Hepatocyte (in vitro differentiated cells): ENCODE measurements around the gene SLCO3A1.

Experiments used
- EZH2 ChIP-seq: fragments of 200-600 bp; sonication (generic); IDR thresholded peaks from 2 replicates; pipeline ENCODE4 v1.6.1; 2016; ENCODE audit warnings: antibody characterized with exemption, mild to moderate bottlenecking, borderline replicate concordance
- TF ChIP-seq, protein P1 (sequence below): fragments of 200-600 bp; sonication (generic); IDR thresholded peaks from 2 replicates; pipeline ENCODE4 v1.5.1; 2016; ENCODE audit warnings: antibody characterized with exemption, mild to moderate bottlenecking; ENCODE audit not compliant: poor library complexity

DNA sequence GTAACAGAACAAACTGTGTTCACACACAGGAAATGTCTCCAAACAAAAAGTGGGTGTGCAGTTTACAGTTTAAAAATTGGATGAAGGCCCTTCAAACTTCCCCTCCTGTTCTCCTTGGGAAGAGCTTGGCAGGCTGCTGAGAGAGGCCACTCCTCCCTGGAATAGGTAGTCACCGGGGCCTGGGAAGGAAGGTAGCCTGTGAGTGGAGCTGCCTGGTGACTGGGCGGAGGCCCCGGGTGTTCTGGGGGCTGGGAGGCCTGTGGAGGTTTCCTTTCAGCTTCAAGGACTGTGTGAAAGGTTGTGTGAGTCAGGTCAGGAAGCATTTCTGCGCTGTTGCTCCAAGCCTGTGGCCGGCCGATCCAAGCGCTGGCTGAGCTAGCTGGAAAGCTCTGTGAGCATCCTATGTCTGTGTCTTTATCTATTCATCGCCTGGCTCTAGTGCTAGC is 14.1 kb downstream of the SLCO3A1 start:
- TF ChIP-seq, protein P1, sequence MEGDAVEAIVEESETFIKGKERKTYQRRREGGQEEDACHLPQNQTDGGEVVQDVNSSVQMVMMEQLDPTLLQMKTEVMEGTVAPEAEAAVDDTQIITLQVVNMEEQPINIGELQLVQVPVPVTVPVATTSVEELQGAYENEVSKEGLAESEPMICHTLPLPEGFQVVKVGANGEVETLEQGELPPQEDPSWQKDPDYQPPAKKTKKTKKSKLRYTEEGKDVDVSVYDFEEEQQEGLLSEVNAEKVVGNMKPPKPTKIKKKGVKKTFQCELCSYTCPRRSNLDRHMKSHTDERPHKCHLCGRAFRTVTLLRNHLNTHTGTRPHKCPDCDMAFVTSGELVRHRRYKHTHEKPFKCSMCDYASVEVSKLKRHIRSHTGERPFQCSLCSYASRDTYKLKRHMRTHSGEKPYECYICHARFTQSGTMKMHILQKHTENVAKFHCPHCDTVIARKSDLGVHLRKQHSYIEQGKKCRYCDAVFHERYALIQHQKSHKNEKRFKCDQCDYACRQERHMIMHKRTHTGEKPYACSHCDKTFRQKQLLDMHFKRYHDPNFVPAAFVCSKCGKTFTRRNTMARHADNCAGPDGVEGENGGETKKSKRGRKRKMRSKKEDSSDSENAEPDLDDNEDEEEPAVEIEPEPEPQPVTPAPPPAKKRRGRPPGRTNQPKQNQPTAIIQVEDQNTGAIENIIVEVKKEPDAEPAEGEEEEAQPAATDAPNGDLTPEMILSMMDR: no peak
- TF ChIP-seq EZH2: no peak
